ENCODE measurements around the gene ATF7IP2.

DNA sequence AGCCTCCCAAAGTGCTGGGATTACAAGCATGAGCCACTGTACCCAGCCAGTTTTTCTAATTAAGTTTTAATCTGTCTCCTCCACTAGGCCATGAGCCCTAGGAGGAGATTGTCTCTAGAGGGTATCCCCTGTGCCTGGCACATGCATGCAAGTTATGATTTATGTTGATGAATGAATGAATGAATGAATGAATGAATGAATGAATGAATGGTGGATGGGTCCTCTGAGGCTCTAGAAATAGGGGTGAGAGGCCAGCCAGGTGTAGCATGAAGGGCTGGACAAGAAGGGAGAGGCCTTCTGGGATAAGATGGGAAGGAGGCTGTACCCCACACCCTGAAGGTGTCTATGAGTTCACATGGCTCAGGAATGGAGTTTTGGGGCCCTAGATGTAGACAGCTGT lies 145.7 kb downstream of the ATF7IP2 start:
- TF ChIP-seq, protein P1, sequence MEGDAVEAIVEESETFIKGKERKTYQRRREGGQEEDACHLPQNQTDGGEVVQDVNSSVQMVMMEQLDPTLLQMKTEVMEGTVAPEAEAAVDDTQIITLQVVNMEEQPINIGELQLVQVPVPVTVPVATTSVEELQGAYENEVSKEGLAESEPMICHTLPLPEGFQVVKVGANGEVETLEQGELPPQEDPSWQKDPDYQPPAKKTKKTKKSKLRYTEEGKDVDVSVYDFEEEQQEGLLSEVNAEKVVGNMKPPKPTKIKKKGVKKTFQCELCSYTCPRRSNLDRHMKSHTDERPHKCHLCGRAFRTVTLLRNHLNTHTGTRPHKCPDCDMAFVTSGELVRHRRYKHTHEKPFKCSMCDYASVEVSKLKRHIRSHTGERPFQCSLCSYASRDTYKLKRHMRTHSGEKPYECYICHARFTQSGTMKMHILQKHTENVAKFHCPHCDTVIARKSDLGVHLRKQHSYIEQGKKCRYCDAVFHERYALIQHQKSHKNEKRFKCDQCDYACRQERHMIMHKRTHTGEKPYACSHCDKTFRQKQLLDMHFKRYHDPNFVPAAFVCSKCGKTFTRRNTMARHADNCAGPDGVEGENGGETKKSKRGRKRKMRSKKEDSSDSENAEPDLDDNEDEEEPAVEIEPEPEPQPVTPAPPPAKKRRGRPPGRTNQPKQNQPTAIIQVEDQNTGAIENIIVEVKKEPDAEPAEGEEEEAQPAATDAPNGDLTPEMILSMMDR (IDR thresholded peaks at IDR 0.05; ENCODE audit: insufficient read depth, low read length): no peak
- TF ChIP-seq GABPA (IDR thresholded peaks at IDR 0.05; ENCODE audit: low read depth): no peak

Data from HL-60 (cell line).